HG02852 (cell line): ENCODE data around the gene CYP27B1.

Experiments used
- ATAC-seq: cut with Tn5 transposase; IDR thresholded peaks from one replicate; pipeline ENCODE4 v1.9.1; 2021; ENCODE audit warnings: mild to moderate bottlenecking, moderate library complexity; ENCODE audit not compliant: unreplicated experiment

Gene CYP27B1

DNA sequence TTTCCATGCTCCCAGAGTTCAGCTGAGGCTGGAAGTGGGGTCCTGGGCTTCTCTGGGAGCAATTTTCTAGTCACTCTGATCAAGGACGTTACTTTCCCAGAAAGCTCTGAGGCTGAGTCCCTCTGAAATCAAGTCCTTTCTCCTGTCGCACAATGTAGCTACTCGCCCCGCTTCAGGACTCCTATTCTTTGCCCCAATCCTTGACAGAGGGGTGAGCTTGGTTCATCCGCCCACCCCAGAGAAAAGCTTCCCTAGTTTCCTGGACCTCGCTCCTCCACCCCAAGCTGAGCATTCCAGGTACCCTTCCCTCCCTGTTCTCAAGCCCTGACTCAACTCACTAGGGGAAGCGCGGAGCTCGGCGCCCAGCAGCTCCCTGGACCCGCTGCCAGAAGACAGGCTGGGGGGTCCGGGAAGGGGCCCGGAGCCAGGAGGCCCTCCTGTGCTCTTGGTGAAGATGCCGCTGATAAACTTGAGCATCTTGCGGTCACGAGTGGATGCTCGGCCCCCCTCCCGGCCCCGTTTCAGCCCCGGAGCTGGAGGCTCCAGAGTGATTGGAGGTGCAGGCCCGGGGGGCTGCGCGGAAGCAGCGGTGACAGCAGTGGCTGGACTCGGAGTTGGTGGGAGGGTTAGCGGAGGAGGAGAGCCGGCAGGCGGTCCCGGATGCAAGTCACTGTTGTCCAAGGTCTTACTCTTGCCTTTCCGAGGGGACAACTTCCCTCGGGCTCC, 30.0 kb downstream of the CYP27B1 start:
- ATAC-seq = no peak

DNA sequence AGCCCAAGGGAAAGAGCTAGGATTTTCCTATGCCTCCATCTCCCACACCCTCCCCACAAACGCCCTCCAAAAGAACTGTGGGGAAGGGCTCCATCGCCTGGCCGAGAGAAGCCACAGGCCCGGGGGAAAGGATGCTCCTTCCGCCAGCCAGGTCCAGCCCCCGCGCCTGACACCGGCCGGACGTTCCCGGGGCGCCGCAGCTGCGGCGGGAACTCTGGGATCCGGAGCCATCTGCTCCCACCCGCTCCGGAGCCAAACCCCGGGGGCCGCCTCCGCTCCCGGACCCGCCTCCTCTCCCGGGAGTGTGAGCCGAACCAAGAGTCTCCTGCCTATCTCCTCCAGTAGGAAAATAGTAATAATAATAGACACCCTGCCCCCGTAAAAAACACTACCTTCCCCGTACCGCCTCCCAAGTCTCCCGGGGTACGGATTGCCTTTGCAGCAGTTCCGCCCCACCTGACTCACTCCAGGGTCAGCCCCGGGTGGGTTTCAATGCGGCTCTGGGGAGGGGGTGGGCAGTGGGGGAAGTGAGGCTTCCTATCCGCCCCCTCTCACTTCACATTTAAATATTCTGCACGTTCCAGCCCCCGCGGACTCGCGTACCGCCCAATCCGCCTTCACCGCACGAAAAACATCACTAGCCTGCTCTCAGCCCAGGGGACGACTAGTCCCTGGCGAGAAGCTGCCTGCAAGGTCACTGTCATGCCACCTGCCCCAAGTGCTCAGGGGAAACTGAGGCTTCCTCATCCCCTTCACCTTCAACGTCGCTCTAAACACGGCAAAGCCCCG, 30.7 kb downstream of the CYP27B1 start:
- no peak for ATAC-seq

DNA sequence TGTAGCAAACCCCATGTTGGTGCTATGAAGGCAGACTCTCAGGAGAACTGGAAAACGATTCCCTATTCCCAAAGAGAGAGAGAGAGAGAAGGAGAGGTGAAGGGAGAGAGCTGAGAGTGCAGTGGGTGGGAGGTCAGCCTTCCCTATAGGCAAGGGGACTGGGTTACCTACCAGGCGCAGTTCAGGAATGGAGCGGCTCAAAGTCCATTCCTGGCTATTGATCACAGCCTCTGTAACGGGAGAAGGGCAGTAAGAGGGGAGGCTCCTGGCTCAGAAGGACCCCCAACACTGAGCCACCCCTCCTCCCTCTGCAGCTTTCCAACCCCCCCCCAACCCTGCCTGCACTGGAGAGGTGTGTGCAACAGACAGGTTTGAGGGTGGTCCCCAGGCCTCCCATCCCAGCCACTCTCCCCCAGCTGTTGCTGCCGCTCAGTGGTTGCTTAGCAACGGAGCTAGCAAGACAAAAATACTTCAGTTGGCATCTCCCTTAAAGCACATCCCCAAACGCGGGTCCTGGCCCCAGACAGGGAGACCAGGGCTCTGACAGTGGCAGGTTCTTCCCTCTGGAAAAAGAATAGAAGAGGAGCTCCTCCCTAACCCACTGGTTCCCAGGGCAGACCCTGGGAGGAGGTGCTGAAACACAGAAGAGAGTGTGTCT, 31.6 kb downstream of the CYP27B1 start:
- no peak for ATAC-seq

DNA sequence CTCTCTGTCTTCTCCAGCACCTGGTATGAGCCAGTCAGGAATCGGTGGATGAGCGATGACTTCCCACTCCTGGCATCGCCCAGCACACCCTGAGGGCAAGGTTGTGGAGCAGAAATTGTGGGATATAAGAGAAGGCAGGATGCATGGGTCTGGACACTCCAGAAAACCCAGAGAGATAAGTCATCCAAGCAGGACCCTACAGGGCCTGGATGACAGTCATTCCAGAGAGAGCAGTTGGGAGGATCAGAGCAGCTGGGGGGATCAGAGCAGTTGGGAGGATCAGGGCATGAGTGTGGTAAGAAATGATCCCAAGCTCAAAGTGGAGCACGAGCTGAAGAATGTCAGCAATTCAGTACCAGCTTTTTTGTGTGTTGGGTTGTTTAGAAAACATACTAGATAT, 32.3 kb downstream of the CYP27B1 start:
- ATAC-seq = no peak

DNA sequence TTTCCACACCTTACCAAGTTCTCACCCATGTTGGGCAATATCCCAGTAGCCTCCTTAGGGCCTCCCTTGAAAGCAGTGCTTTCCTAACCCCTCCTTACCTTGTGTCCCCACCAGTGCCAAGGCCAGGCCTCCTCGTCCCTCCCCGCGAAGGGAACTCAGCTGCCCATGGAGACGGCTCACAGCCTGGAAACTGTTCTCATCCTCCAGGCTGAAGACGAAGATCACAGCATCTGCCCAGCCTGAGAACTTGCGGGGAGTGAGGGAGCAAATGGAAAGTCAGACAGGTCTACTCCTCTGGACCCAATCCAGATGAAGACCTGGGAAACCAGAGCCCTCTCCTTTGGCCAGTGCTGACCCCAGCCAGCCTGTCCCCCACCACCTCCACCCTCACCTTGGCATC, 33.0 kb downstream of the CYP27B1 start:
- ATAC-seq = no peak

DNA sequence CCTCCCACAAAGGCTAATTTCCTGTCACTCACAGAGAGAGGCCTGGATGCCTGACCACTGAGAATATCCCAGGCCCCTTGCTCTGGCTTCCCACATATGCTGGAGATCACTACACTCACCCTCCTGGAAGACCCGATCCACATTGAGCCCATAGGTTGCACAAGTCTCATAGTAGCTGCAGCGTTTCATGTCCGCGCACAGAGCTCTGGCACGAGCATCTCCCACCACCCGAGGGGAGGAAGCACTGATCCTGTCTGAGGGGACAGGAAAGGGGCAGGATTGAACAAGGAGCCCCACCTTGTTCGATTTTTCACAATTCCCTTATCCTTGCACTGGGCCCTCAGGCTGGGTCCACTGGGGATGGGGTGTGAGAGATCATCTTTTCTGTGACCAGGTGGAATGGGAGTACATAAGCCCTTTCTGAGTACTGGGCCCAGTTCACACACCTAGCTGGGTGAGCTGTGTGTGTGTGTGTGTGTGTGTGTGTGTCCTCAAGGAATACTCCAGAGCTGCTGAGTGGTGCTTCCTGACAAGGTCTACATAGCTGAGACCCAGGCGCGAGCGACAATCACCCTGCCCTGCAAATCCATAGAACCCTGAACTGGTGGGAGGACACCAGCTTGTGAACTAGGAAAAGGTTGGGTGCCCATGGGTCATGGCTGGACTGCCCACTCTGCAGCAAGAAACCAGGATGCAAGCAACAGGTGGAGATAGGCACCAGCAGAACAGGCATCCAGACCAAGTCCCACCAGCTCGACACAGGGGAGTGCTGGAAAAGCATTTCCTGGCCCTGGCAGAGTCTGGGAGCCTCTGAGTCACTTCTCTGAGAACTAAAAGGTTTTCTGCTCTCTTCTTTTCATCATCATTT, 33.9 kb downstream of the CYP27B1 start:
- no peak for ATAC-seq

DNA sequence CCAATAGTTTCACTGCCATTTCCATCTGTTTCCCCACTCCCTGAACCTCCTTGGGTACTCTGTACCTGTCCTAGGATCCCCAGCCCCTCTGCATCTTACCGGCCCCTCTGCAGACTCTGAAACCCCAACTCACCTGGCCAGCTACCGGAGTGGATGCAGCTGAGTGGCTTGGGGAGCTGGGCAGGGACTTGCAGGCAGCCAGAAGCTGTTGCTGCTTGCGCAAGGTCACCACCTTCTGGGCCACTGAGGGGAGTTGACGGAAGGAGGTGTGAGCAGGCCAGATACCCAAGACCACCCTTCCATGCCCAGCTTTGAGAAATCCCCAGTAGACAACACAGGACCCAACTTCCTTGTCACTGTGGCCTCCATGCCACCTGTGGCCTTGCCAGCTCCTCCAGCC, 34.6 kb downstream of the CYP27B1 start:
- no peak for ATAC-seq

DNA sequence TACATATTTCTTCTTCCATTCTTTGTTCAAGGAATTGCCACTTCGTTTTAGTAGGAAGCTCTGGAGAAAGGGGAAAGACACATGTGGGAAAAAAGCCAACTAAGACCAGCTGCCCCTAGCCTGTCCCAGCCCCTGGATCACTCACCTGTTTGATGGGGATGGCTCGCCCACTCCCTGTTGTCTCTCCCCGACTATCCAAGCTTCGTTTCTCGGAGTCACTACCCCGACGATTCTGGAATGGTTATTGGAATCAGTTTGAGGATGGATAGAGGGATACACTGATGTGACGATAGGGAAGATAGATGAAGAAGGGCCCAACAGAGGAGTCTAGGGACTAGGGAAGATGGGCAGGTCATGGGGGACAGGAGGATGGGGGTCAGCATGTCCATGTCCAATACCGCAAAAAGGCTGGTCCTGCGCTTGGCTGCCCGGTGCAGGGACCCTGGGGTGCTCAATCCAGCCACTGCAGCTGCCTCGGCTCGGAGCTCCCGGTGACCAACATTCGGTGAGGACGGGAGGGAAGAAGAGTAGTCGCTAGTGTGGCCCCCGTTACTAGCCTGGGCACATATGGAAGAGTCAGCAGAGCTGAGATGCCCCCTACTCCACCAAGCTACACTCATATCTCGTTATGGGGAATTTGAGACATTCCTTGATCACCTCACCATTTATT, 35.3 kb downstream of the CYP27B1 start:
- ATAC-seq = no peak

DNA sequence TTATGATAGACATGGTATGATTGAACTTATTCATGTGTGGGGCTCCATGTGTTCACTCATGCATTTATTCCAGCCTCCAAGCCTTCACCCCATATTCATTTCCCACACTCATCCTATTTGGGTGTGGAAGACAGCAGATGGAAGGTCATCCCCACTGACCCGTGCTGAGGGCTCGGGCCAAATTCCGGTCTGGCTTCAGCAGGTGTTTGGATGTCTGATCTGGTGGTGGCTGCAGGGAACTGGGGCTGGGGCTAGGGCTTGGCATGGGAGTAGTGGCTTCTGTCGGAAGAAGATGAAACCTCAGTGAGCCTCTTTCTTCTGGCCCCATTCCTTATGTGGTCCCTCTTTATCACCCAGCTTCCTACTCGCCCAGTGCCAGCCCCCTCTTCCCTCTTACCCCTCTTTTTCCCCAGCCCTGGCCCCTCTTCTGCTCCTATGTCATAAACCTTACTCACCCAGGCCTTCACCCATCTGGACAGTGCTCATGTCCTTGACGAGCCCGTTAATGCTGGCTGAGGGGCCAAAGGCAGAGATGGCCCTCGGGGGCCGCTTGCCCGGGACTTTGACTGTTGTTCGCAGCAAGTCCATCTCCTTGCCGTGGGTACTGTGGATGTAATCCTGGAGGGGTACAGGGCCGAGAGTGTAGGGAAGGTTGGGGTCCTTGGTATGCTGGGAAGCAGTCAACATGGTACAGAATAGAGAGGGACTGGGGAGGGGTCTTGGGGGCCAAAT, 36.4 kb downstream of the CYP27B1 start:
- ATAC-seq = no peak

DNA sequence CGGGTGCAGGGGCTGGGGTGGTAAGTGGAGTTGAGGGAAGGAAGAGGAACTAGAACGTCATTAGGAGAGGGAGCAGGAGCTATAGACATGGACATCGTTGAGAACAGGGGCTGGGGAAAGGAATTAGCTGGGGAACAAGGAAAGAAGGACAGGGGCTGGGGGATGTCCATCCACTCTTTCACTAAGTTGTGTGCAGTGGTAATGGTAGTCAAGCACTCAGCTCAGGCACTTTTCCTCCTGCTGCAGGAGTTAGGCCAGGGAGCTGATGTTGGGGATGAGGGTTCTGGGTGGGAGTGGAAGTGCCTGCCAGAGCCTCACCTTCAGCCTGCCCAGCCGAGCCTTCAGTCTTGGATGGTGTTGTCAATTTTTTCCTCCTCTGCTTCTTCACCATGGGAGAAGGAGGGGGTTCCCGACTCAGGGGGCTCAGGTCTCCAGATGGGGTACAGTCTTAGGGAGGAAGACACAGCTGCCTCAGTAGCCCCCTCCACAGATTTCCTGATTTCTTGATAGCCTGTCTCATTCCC, 37.5 kb downstream of the CYP27B1 start:
- no peak for ATAC-seq

DNA sequence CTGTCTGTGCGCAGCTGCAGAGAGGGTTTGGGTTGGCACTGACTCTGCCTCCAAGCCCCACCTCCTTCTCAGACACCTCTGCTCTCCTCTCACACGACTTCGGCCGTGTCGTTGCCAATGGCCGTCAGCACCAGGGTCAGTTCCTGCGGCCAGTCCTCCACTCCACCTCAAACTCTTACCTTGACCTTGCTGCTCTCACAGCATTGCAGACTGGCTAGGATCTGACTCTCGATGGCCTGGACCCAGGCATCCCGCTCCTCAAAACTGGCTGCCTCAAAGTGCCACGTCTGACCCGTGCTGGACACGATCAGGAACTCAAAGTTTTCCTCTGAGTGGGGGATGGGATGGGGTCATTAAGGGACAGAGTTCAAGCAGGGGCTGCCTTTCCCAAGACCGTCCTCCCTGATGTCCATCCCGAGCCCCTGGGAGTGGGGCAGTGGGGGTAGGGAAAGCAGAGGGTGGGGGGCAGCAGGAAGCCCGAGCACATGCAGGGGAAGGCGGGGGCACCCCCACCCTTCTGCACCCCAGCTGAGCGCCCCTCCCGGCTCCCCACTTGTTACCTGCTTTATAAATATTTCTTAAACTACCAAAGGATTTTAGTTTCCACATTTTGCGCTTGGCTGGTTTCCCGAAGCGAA, 39.0 kb downstream of the CYP27B1 start:
- ATAC-seq = no peak

DNA sequence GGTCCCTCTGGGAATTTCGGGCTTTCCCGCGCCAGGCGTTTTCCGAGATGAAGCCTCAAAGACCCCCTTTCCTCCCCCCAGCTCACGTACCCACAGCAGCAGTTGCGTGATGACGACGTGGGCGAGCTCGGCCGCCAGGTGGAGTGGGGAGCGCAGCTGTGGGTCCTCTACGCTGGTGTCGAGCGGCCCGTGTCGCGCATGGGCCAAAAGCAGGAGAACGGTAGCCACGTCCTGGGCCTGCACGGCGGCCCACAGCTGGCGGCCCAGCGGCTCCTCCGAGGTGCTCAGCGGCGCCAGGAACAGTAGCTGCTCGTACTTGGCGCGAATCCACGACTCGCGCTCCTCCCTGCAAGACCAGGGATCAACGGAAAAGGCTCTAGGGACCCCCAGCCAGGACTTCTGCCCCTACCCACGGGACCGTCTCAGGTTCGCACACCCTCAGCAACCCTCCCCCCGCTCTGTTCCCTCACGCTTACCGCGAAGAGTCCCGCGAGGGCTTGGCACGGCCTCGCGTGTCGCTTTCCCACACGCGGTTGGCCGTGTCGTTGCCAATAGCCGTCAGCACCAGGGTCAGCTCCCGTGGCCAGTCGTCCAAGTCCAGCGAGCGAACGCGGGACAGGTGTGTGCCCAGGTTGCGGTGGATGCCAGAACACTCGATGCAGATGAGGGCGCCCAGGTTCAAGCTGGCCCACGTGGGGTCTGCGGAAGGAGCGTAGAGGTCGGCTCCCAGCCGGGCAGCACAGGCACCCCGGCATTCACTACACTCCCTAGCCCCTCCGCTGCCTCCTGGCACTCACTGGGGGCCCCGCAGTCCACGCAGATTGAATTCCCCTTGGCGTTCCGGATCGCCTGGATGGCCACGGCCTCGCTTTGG, 39.8 kb downstream of the CYP27B1 start:
- ATAC-seq = no peak

DNA sequence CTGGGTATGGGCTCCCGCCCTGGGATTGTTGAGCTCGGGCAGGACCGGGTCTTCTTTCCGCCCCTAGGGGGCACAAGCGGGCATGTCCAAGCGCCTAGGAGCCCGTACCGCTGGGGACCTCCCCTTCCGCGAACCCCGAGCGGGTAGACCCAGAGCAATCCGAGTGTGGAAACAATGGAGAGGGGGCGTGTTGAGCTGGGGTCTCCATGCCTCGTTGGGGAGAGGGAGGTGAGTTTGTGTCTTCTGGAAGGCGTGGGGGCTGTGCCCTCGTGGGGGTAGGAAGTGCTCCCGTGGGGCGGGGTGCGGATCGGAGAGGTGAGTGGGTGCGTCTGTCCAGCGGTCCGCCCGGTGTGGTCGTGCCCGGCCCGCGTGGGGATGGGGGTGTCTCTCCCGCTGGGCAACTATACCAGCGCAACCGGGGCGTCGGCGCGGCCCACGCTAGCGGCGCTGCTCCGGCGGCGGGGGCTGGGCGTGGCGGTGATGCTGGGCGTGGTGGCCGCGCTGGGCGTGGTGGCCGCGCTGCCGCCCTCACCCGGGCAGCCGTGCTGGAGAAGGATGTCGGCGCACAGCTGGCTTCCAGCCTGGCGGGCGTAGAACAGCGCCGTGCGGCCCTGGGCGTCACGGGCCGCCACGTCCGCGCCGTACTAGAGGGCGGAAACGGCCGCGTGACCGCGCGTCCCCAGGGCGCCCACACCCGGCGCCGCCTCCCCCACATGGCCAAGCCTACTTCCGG, 40.6 kb downstream of the CYP27B1 start:
- no peak for ATAC-seq

DNA sequence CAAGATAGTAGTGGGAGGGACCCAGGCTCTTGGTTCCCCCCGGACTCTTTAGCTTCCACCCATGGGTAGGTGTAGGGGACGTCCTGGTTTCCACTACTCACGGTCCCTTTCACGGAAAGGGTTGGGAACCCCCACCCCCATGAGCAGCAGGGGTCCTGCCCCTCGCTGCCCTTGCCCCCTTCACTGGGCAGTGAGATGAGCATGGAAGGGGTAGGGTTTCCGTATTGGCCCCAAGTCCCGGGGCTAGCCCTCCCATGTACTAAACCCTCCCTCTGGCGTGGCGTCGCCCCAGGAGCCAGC, 41.1 kb downstream of the CYP27B1 start:
- no peak for ATAC-seq

DNA sequence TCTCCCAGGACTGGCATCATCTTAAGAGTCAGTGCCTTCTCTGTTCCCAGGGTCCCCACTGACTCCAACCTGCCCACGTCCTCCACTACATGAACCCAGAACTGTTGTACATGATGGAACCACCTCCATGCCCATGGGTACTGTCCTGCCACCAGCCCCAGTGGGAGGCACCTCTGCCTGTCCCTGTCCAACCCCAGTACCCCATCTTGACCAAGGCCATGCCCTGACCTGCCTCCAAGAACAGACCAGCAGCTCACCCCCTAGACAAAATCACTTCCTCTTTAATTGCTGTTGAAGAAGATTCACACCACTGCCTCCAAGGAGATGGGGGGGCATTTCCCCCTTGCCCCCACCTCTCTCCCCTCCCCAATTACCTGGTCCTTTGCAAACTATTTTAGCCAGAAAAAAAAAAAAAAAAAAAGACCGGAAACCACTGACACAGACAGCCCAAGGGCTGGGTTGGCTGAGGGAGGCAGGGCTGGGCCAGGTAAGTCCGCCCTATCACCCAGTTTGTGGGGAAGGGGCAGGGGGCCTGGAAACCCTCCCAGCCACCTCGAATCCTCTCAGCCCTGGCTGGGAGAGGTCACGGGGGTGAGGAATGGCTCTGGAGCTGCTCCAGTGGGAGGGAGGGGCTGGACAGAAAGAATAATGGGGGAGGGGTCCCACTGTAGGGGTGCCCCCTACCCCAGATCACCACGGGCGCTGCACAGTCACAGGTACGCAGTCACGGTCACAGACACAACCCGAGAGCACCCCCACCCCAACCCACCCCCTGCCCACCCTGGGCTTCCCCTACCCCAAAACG, 41.7 kb downstream of the CYP27B1 start:
- no peak for ATAC-seq

DNA sequence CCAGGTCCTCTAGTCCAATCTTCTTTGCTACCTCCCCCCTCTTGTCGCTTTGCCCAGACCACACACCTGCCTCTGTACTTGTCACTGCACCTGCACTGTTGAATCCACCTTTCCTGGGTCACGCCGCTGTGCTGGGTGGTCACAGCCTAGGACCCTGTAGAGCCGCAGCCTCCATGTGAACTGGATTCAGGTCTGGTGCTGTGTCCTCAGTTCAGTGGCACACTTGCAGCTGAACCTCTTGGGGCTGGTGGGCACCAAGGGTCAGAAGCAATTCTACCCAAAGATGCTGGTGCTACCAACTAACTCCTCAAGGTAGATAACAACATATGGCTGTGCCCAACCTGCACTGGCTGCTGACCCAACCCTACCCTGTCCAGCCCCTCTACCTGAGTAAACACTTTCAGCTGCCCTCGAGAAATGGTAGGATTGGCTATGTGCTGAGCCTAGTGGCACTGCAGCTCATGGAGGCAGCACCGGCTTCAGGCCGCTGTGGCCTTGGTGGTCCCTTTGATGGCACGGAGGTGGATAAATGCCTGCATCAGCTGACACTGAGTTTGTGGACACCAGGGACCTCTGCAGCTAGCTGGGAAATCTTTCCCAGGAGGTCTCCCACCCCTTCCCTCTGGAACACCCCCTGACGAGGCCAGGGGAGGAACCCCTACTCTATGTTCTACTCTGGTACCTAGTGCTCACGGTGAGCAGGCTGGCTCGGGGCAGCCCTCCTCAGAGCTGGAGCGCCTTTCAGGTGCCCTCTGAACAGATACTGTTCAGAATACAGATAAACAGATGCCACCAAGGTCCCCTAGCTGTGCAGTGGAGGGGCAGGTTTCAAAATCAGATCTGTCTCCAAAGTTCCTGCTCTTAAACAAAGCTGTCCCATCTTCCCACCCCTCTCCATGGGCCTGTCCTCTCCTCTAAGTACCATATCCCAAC, 42.6 kb downstream of the CYP27B1 start:
- ATAC-seq = no peak
